Activated CD4-positive, alpha-beta T cell treated with anti-CD3 and anti-CD28 coated beads, Interleukin-2, amount 50 U/mL, for 4 hours (primary cell): ENCODE measurements around the gene AMIGO3.
A peak's percentile ranks its signal among the peaks of the same experiment; 100 is the strongest.
"Not testable (repeated sequence)": the region's sequence is repeated elsewhere in the genome, so short reads cannot be mapped to it uniquely, and the experiment has no call there.

Experiments used
- DNase-seq, 2 experiments: peaks; one replicate each; pipeline ENCODE4 v3.0.0-alpha.2; 2020

AMIGO3 gene

DNA sequence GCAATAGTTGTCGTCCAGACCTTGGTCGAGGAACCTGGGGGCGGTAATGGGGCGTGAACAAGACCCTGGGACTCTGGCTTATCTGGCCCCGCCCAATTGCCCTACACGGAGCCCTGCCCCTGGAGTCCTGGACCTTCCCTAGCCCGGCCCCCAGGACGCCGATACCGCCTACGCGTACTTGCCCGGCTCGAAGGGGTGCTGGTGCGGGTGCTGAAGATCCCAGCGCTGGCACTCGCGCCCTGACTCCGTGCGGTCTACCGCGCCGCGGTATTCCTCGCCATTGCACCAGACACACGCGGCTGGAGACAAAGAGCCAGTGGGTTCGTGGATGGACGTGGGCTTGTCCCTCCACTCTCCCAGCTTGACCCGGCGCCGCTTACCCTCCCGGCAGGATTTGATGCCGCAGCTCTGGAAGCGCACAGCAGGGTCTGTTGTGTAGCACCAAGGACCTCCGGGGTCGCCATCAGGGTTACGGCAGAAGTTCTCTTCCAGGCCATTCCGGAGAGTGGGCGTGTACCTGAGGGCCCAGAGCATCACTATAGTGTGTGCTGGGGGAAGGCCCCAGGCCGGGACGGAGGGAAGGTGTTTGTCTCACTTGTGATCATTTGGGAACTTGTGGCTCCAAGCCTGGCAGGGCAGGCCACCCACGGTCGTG lies 32.6 kb downstream of the AMIGO3 start:
- peak in 1 of 2 experiments; percentile 22 for DNase-seq

GRCh38 chr3:49686346-49686745 lies 33.1 kb downstream of the AMIGO3 start:
- DNase-seq, result peak; percentile 27 to 28

GRCh38 chr3:49685846-49686245 lies 33.6 kb downstream of the AMIGO3 start:
- not testable (repeated sequence) for DNase-seq

GRCh38 chr3:49685103-49685502 lies 34.4 kb downstream of the AMIGO3 start:
- DNase-seq, result not testable (repeated sequence)

- not testable (repeated sequence) for DNase-seq
These were observed 35.0 kb downstream of the AMIGO3 start for GRCh38 chr3:49684453-49684852.

- no peak for DNase-seq
These were observed 36.3 kb downstream of the AMIGO3 start for GRCh38 chr3:49683162-49683561.

DNA sequence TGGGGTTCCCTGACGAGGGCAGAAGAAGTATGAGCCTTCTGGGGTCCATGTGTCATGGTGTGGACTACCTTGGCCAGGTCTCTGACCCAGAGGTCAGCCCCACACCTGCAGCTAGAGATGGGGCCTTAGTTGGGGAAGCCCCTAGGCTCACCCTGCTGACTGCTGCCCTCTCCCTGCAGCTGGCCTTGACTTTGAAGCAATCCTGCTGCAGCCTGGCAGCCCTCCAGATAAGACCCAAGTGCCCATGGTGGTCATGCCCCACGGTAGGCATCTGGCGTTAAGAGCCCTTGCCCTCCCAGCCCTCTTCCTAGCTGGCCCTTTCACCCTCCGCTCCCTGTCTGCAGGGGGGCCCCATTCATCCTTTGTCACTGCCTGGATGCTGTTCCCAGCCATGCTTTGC lies 37.9 kb downstream of the AMIGO3 start:
- no peak for DNase-seq

DNA sequence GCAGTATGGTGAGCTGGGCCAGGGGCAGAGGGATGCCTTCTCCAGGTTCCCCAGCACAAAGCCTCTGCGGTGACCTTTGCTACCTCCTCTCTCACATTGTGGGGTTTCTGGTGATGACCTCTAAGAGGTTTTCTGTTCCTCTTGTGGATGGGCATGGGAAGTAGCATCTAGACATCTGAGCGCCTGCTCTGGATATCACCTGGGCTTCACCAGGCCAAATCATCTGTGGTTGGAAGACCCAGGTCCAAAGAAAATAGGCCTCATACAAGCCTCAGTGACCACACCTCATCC lies 38.3 kb downstream of the AMIGO3 start:
- DNase-seq, result no peak

GRCh38 chr3:49680493-49681231 lies 38.8 kb downstream of the AMIGO3 start:
- no peak for DNase-seq

- DNase-seq, result no peak
These were observed 43.6 kb downstream of the AMIGO3 start for GRCh38 chr3:49675912-49676311.

DNA sequence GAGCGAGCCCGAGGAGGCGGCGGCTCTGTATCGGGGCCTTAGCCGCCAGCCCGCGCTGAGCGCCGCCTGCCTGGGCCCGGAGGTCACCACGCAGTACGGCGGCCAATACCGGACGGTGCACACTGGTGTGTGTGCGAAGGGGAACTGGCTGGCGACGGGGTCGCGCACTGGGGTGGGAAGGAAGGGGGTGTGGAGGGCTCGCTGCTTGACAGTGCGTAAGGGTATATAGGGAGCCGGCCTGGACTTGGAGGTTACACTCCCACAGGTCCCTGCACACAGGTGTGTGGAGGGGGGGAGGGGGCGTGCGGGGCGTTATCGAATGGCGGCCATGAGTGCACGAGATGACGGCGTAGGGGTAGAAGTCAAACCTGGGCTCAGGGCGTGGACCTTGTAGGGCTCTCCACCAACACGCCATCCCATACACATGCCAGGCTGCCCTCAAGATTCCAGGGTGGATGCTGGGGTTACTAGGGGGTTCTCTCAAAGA lies 44.9 kb downstream of the AMIGO3 start:
- DNase-seq, result peak; percentile 36

GRCh38 chr3:49673715-49674496 lies 45.6 kb downstream of the AMIGO3 start, which contains the start of gene APEH:
Gene APEH, plus strand, starts transcription at chr3:49674351. Its CDS starts 51 bp downstream, at chr3:49674402.
- DNase-seq, result peak; percentile 93 to 96

GRCh38 chr3:49673121-49673714 lies 46.3 kb downstream of the AMIGO3 start:
- DNase-seq, result no peak

DNA sequence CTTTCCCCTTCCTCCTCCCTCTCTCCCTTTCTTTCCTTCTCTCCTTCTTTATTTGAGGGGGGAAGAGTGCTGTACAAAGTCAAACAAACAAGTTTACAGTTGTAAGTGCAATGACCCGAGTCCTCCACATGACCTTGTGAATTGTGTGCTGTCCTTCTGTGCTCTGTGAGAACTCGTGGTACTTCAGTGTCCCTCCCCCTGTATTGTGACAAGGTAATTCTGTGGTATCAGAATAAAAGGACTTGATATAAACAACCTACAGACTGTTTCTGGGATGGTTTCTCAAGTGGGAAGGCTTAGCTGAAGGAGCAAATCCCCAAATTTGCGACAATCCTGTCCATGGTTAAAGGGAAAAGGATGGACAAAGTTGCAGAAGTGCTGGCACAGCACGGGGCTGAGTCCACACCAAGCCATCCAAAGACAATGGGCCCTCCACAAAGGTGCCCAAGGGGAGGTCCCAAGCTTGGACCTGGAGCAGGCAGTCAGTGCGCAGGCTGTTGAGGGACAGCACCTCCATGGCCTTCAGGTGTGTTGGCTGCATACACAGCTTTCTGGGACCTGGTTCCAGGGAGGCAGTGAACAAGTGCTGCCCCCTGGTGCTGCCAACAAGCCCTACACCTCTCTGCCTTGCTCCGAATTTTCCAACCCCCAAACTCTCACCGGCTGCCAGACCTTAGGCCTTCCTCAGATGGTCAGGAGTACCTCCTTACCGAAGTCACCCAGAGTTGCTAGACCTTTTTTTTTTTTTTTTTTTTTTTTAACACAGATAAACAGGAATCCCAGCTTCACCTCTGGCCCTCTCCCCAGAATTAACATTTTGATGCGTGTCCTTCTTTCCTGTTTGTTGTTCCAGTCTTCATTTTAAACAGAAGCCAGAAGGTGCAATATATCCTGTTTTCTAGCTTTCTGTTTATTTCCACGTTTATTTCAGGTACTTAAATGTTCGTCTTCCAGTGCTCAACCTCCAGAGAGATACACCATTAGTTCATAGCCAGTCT lies 47.9 kb downstream of the AMIGO3 start:
- DNase-seq, result peak; percentile 64 to 71

DNA sequence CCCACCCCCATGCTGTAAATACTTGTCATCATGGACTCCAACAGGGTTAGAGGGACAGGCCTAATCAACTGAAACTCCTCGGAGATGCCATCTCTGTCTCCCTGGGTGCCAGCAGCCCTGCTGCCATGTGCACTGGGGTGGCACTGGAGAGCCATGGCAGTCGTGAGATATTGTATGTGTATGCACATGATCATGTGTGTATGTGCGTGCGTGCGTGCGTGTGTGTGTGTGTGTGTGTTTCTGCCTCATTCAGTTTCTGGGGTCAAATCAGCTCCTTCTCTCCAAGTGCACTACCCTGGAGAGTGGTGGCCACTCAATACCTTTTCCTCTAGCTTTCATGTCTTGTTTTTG lies 48.6 kb downstream of the AMIGO3 start:
- no peak for DNase-seq

- no peak for DNase-seq
These were observed 50.1 kb downstream of the AMIGO3 start for GRCh38 chr3:49669352-49669751.

GRCh38 chr3:49668861-49669260 lies 50.6 kb downstream of the AMIGO3 start:
- DNase-seq, result no peak

DNA sequence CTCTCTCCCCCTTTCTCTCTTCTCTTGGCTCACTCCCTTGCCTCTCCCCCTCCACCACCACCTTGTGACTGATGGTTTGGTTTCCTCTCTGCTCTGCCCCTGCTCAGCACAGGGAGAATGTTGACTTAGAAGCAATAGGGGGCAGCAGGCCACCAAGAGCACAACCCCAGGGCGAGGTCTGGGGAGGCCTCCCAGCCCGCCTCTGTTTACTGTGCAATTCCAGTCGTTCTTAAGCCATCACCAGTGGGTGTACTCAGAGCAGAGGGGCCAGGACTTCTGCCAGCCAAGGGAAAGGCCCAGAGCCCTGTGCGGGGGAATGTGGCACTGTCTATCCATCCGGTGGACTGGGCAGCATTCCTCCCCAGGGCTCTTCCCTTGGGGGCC lies 51.1 kb downstream of the AMIGO3 start:
- no peak for DNase-seq

GRCh38 chr3:49667701-49668413 lies 51.6 kb downstream of the AMIGO3 start:
- no peak for DNase-seq
